ENCODE results near the gene RADIL.

RADIL gene

DNA sequence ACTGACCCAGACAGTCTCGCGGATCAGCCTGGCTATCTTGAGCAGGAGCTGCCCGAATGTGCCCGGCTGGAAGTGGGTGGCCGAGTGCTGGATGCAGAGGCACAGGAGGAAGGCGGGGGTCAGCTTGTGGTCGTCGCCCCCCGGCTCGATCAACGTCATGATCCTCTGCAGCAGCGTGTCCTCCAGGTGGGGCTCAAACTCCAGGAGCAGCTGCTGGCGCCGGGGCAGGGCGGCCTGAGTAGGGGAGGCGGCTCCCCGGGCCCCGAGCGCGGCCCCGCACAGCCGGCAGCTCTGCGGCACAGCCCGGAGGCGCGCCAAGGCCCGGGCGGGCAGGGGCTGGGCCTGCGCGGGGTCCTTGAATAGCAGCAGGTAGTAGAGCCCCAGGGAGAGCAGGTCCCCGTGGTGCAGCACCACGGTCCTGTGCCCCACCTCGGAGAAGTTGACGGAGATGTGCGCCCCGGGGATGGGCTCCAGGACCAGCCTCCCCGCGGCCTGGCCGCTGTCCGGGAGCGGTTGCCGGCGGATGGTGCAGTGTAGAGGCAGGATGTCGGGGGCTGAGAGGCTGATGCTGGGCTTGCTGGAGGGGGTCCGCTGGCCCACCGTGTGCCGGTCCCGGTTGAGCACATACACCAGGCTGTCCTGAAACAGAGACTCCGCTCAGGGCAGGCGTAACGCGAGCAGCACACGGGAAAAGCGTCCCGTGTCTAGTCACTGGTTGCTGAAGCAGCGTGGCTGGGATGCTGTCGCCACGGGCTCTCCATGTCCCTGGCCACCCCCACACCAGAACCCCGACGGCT lies 48.7 kb downstream of the RADIL start:
- TF ChIP-seq GATA2 (IDR thresholded peaks at IDR 0.05; ENCODE audit: low read depth, low read length) (no peak), GATA3 (IDR thresholded peaks at IDR 0.05; ENCODE audit: low read depth, low read length) (no peak)

DNA sequence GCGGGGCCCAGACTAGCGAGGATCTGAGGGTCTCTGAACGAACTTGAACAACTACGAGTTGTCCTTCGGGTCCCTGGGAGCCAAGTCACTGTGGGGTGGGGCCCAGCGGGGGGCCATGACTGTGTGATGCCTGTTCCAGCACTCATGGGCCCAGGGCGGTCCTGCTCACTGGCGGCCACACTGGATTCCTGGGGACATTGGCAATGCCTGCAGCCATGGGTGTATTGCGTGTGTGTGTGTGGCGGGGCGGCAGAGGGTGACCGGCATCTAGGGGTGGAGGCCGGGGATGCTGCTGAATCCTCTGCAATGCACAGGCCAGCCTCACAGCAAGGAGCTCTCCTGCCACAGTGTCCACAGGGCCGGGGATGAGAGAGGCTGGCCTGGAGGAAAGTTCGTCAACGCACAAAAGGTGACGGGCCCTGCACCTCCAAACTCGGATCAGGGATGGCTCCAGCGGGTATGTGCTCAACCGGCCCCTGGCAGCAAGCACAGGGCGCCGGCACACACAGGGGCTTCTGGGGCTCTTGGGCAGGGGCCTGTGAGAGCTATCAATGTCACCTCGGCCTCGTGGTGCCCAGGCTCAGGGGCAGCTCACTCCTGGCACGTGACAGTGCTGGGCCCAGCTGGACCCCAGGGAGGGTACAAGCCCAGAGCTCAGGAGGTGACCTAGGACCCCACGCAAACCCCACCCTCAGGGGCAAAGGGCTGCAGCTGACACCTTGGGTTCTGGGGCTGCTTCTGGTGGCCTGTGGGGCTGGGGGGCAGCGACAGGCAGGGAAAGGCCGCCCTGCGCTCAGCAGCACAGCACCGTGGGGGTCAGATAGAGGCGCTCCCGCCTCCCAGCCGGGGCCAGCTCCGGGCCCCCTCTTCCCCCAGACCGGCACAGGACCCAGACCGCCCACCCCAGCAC lies 49.6 kb downstream of the RADIL start:
- no peak for TF ChIP-seq GATA3 (IDR thresholded peaks at IDR 0.05; ENCODE audit: low read depth, low read length)
- no peak for TF ChIP-seq GATA2 (IDR thresholded peaks at IDR 0.05; ENCODE audit: low read depth, low read length)

DNA sequence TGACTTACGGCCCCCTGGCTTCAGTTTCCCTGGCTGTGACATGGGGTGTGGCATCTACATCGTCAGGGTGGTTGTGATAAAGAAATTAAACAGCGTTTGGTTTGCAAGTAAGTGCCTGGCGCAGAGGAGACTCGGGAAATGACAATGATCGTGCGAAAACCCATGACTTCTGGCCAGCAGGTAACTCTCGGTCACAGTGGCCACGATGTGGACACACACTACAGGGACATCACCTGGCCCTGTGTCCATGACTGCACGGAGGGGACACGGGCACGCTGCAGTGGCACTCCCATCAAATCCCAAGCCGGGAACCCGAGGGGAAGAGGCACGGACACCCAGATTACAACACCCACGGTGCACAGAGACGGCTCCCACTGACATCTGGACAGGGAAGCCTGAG lies 50.3 kb downstream of the RADIL start:
- TF ChIP-seq GATA3 (IDR thresholded peaks at IDR 0.05; ENCODE audit: low read depth, low read length) = no peak
- TF ChIP-seq GATA2 (IDR thresholded peaks at IDR 0.05; ENCODE audit: low read depth, low read length) = no peak

DNA sequence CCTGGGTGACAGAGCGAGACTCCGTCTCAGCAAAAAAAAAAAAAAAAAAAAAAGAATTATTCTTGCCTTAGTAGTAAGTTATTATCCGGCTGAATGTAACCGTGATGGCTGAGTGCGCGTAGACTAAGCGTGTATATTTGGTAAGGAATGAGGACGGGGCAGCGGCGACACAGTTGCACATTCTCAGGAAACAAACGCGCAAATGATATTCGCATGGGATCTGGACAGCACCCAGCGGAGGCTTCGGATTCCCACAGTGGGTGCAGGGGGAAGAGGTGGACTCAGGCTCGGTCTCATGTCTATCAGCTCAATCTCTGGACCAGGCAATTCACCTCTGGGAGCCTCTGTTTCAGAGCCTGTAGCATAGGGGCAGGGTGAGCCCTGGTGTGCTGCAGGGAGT lies 50.8 kb downstream of the RADIL start:
- peak; percentile 44; the same call in 1 of the 2 replicates for TF ChIP-seq GATA2 (IDR thresholded peaks at IDR 0.05; ENCODE audit: low read depth, low read length)
- TF ChIP-seq GATA3 (IDR thresholded peaks at IDR 0.05; ENCODE audit: low read depth, low read length) = no peak

DNA sequence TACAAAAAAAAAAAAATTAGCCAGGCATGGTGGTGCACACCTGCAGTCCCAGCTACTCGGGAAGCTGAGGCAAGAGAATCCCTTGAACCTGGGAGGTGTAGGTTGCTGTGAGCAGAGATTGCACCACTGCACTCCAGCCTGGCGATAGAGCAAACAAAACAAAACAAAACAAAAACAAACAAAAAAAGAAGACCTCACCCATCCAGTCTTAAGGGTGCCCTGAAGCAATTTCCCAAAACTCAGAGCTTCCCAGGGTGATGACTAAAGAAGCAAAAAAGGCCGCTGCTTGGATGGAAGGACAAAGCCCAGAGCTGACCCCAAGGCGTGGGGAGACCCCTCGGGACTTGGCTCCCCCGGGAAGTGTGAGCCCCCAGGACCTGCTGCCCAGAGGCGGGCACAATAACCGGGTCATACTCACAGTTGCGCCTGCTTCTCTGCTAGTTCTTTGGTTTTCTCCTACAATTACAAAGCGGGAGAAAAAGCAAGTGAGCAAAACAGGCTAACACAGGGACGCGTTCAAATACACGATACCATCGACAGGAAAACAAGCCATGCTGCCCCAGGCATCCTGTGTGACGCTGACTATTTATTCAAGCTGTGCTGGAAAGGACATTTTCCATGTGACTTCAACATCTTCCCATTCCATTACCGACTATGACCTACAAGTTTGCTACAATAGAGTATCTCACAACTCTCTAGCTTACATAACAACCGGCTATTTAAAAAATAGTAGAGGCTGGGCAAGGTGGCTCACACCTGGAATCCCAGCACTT lies 51.6 kb downstream of the RADIL start:
- TF ChIP-seq GATA3 (IDR thresholded peaks at IDR 0.05; ENCODE audit: low read depth, low read length) (no peak), GATA2 (IDR thresholded peaks at IDR 0.05; ENCODE audit: low read depth, low read length) (peak; percentile 86)

DNA sequence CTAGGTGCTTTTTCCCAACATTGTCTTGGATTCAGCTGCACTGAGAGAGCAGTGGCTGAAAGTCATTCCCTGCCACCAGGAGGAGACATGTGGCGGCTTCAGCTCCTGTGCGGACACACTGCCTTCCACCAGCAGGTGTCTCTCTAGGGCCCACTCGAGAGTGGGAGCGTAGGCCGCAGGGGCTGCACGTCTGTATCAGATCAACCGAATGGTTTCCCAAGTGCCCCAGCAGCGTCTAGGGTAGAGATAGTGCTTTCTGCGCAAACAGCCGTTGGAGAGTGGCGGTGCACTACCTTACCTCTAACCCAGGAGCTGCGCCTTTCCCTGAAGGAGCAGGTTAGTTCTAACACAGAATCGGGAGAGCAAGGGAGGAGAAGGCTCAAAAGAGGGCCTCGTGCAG lies 53.3 kb downstream of the RADIL start:
- TF ChIP-seq GATA3 (IDR thresholded peaks at IDR 0.05; ENCODE audit: low read depth, low read length) (no peak), GATA2 (IDR thresholded peaks at IDR 0.05; ENCODE audit: low read depth, low read length) (peak; percentile 91)

DNA sequence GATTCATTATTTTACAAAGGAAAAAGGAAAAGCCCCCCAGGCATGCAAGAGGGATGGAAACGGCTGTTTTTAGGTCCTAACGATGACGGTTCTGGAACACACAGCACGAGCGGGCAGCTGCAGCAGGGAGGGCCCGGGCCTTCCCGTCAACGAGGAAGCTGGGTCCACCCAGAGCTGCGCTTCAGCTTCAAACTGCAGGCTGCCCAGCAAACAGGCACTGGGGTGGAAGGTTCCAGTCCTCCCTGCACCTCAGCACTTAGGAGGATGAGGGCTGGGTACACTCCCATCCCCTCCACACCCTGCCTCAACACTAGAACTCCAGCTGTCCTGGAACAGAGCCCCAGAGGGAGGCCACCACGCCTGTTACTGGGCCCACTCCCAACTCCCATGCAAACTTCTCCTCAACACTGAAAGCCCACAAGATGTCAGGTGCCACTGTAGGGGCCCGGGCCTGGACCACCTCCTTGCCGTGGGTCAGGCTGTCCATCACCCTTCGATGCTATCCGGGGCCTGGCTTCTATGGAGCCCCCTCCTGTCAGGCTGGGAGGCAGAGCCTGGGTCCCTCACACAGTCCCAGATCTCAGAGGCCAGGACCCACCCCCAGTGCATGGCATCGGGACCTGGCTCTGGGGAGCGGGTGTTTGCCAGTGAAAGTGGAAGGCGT lies 54.7 kb downstream of the RADIL start:
- TF ChIP-seq GATA3 (IDR thresholded peaks at IDR 0.05; ENCODE audit: low read depth, low read length) = no peak
- no peak for TF ChIP-seq GATA2 (IDR thresholded peaks at IDR 0.05; ENCODE audit: low read depth, low read length)

DNA sequence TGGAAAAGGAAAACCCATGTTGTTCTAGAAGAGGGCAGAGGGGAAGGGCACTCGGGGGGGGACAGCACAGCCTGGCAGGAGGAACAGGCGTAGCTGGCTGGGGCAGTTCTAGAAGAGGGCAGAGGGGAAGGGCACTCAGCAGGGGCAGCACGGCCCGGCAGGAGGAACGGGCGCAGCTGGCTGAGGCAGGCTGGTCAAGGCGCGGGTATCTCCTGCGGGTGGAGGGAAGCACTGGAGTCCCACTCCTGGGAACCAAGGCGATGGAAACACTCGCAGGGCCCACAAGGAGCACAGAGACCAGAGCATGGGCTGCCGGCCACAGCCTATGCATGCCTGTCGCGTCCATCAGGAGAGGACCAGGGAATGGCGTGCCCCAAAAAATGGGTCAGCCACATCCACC lies 58.4 kb downstream of the RADIL start:
- TF ChIP-seq GATA3 (IDR thresholded peaks at IDR 0.05; ENCODE audit: low read depth, low read length) (no peak), GATA2 (IDR thresholded peaks at IDR 0.05; ENCODE audit: low read depth, low read length) (no peak)

DNA sequence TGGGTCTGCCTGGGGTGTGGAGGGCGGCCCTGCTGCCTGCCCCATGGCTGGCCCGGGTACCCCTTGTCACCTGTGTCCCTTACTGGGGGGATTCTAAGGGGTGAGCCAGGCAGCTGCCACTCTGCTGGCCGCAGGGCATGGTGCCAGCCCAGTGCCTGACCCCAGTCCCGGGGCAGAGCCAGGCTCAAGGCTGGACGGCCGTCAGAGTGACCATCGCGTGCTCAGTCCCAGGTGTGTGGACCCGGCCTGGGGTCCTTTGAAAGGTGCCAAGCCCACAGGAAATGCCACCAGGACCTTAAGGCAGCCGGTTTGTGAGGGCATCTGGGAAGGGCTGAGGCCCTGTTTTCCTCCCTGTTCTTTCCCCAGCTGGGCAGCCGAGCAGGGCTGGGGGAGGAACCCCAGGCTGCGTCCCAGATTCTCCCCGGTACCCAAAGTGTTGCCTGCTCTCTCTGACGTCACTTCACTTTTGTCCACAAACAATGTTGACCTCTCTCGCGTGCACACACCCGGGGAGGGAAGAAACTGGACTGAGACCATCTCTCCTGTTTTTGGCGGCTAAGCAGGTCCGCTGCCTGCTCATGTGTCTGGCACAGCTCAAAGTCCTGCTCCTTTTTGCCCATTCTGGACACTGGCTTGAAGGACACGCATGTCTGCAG lies 59.3 kb downstream of the RADIL start:
- no peak for TF ChIP-seq GATA3 (IDR thresholded peaks at IDR 0.05; ENCODE audit: low read depth, low read length)
- no peak for TF ChIP-seq GATA2 (IDR thresholded peaks at IDR 0.05; ENCODE audit: low read depth, low read length)

DNA sequence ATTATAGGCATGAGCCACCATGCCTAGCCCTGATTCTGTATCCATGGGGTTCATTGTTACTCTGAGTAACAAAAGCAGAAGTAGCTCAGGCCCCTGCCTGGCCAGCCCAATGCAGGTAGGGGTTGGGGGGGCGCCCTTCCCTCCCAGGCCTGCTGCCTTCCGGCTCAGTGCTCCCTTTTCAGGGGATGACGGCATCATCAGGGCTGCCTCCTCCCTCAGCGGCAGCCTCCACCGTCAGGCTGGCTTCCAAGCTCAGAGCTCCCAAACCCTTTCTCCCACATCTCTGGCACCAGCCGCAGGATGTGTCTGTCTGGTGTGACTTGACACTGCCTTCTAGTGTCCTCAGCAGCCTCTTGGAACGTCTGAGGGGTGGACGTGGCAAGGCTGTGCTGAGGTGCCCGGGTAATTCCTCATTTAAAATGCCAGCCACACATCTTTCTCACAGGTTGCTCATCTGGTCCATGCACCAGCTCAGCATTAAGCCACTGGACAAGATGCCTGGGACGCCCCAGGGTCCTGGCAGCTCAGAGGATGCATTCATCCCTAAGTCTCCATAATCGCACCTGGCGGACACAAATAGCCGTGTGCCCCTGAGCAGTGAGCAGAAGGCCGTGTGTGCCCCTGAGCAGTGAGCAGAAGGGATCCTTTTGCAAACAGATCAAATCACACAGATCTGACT lies 59.9 kb downstream of the RADIL start:
- TF ChIP-seq GATA2 (IDR thresholded peaks at IDR 0.05; ENCODE audit: low read depth, low read length) (no peak), GATA3 (IDR thresholded peaks at IDR 0.05; ENCODE audit: low read depth, low read length) (no peak)

DNA sequence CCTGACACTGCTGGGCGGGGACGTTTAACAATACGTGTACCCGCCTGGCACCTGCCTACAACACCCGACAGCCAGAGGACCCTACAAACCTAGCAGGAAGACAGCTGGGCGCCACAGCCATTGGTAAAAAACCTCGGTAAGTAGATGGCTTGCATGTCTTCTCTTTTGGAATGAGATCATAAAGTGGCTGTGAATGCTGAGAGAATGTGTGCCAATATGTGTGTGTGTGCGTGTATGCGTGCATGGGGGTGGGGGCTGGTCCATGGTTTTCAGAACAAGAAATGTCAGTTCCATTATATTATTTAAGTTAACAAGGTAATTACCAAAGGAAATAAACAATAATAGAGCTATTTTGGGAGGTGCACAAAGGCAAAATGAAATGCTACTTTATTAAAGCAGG lies 60.8 kb downstream of the RADIL start:
- TF ChIP-seq GATA2 (IDR thresholded peaks at IDR 0.05; ENCODE audit: low read depth, low read length) (no peak), GATA3 (IDR thresholded peaks at IDR 0.05; ENCODE audit: low read depth, low read length) (no peak)

DNA sequence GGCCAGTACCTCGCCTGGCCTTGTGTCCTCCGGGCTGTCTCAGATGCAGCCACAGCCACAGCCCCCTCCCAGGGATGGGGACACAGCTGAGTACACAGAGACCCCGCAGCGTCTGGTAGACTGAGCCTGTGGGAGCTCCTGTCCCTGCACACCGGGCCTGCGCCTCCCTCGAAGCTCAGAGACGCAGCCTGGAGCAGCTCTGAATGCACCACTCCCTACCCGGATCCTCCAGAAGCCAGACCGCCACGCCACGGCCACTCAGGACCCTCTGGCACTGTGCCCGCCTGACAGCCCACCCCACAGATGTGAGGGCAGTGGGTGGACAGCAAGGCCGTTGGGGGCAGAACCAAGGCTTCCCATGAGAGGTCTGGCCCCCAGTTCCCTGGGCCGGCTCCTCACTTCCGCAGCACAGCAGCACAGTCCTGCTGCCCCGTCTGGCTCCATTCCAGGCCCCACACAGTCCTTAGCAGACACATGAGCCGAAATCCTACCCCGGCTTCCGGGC lies 62.5 kb downstream of the RADIL start:
- TF ChIP-seq GATA2 (IDR thresholded peaks at IDR 0.05; ENCODE audit: low read depth, low read length) (no peak), GATA3 (IDR thresholded peaks at IDR 0.05; ENCODE audit: low read depth, low read length) (no peak)

Data from SH-SY5Y (cell line).